ENCODE measurements around the gene RNF227.

DNA sequence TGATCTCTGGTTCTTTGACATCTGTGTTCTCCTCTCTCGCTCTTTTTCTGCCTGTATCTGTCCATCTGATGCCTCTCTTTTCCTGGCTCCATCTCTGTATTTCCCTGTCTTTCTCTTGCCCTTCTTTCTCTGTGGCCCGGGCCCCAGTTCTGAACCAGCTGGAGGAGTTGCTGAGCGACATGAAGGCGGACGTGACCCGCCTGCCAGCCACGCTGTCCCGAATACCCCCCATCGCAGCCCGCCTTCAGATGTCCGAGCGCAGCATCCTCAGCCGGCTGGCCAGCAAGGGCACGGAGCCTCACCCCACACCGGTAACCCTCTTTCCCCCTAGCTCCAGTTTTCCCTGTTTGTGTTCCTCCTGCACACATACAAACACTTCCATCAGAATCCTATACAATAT is 5.8 kb downstream of the RNF227 start:
- TF ChIP-seq, protein P1, sequence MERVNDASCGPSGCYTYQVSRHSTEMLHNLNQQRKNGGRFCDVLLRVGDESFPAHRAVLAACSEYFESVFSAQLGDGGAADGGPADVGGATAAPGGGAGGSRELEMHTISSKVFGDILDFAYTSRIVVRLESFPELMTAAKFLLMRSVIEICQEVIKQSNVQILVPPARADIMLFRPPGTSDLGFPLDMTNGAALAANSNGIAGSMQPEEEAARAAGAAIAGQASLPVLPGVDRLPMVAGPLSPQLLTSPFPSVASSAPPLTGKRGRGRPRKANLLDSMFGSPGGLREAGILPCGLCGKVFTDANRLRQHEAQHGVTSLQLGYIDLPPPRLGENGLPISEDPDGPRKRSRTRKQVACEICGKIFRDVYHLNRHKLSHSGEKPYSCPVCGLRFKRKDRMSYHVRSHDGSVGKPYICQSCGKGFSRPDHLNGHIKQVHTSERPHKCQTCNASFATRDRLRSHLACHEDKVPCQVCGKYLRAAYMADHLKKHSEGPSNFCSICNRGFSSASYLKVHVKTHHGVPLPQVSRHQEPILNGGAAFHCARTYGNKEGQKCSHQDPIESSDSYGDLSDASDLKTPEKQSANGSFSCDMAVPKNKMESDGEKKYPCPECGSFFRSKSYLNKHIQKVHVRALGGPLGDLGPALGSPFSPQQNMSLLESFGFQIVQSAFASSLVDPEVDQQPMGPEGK (CRISPR knock-in tag; IDR thresholded peaks at IDR 0.05; ENCODE audit: borderline replicate concordance) = no peak
- TF ChIP-seq TOX (CRISPR knock-in tag; IDR thresholded peaks at IDR 0.05; ENCODE audit: borderline replicate concordance) (no peak), ZFP30 (CRISPR knock-in tag; IDR thresholded peaks at IDR 0.05) (no peak), ZNF565 (CRISPR knock-in tag; conservative IDR thresholded peaks at IDR 0.05; ENCODE audit: low read depth) (no peak), SNAI2 (CRISPR knock-in tag; IDR thresholded peaks at IDR 0.05) (no peak), ZNF70 (CRISPR knock-in tag; IDR thresholded peaks at IDR 0.05) (no peak), CSDC2 (CRISPR knock-in tag; IDR thresholded peaks at IDR 0.05) (no peak), ZNF8 (CRISPR knock-in tag; IDR thresholded peaks at IDR 0.05) (no peak), ESRRG (CRISPR knock-in tag; IDR thresholded peaks at IDR 0.05) (no peak), OSR1 (CRISPR knock-in tag; IDR thresholded peaks at IDR 0.05) (no peak)
- TF ChIP-seq, protein P2, sequence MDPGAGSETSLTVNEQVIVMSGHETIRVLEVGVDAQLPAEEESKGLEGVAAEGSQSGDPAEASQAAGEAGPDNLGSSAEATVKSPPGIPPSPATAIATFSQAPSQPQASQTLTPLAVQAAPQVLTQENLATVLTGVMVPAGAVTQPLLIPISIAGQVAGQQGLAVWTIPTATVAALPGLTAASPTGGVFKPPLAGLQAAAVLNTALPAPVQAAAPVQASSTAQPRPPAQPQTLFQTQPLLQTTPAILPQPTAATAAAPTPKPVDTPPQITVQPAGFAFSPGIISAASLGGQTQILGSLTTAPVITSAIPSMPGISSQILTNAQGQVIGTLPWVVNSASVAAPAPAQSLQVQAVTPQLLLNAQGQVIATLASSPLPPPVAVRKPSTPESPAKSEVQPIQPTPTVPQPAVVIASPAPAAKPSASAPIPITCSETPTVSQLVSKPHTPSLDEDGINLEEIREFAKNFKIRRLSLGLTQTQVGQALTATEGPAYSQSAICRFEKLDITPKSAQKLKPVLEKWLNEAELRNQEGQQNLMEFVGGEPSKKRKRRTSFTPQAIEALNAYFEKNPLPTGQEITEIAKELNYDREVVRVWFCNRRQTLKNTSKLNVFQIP (CRISPR knock-in tag; IDR thresholded peaks at IDR 0.05; ENCODE audit: borderline replicate concordance, low read depth) = no peak

Measured in SK-N-SH treated with all-trans-retinoic acid at 6 μM for 48 hours (cell line).